ENCODE measurements around the gene CENPH.
A peak's percentile ranks its signal among the peaks of the same experiment; 100 is the strongest.
"Not testable (repeated sequence)": the region's sequence is repeated elsewhere in the genome, so short reads cannot be mapped to it uniquely, and the experiment has no call there.

The CENPH gene

GRCh38 chr5:69211200-69211599, 21.8 kb downstream of the CENPH start:
- DNase-seq = no peak

GRCh38 chr5:69212022-69212421, 22.6 kb downstream of the CENPH start:
- no peak for DNase-seq

DNA sequence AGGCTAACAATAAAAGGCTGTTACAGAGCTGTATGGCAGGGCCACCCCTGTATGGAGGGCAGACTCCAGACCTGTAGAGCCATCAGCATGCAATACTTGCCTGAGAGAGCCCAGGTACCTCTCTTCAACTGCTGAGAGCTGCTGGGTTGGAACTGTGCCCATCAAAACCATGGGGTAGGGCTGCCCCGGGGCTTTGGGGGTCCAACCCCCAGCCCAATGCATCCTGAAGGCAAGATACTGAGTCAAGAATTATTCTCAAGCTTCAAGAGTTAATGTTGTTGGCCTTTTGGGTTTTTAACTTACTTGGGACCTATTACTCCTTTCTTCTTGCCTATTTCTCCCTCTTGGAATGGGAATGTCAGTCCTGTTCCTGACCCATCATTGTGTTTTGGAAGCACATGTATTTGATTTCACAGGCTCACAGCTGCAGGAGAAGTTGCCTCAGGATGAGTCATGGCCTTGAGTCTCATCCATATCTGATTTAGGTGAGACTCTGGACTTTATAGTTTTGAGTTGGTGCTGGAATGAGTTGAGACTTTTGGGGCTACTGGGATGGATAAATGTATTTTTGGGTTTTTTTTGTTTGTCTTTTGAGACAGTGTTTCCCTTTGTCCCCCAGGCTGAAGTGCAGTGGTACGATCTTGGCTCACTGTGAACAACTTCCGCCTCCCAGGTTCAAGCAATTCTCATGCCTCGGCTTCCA, 24.3 kb downstream of the CENPH start:
- DNase-seq = no peak

DNA sequence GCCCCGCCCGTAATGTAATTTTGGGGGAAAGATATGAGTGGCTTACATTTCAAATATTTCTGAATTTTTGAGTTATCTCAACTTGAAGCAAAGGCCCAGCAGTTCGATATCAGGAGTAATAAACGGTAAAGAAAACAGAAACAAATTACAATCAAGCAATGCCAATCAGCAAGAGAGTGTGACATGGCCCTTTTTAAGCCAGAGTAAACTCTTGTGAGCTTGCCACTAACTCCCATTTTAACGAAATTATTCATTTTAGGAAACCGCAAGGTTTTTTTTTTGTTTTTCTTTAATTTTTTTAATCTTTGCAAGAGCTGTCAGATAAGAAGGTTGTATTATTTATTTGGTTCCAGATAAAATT, 27.7 kb downstream of the CENPH start:
- DNase-seq = no peak

GRCh38 chr5:69217548-69218526, 28.5 kb downstream of the CENPH start:
- DNase-seq = peak; percentile 83

- DNase-seq = no peak
Measured at GRCh38 chr5:69219939-69220338, 30.6 kb downstream of the CENPH start.

DNA sequence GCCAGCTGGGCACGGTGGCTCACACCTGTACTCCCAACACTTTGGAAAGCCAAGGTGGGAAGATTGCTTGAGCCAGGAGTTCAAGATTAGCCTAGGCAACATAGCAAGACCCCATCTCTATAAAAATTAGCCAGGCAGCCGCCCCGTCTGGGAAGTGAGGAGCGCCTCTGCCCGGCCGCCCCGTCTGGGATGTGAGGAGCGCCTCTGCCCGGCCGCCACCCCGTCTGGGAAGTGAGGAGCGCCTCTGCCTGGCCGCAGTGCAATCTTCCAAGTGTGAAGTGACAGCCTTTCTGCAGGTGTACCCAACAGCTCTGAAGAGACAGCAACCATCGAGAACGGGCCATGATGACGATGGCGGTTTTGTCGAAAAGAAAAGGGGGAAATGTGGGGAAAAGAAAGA, 31.0 kb downstream of the CENPH start:
- not testable (repeated sequence) for DNase-seq

- DNase-seq = not testable (repeated sequence)
Measured at GRCh38 chr5:69220833-69221232, 31.4 kb downstream of the CENPH start.

DNA sequence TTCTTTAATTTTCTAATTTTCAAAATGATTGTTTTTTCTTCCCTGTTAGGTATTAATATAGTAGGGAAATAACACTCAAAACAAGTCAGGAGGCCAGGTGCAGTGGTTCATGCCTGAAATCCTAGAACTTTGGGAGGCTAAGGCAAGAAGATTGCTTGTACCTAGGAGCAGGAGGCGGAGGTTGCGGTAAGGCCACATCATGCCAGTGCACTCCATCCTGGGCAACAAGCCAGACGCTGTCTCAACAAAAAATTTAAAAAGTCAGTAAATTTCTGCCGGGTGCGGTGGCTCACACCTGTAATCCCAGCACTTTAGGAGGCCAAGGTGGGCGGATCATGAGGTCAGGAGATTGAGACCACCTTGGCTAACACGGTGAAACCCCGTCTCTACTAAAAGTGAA, 35.1 kb downstream of the CENPH start:
- DNase-seq = no peak

DNA sequence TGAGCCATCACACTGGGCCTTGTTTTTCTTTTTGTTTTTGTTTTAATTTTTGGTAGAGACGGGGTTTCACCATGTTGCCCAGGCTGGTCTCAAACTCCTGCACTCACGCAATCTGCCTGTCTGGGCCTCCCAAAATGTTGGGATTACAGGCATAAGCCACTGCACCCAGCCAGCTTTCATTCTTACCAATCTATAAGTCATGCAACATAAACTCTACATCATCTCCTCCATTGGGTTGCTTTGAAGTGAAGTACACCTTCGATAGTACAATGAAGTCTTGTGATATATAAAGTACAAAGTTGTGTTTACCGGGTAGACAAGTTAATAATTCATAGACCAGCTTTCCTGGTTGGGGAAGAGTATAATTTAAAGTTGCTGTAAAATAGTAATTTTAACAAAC, 36.5 kb downstream of the CENPH start:
- DNase-seq = no peak

DNA sequence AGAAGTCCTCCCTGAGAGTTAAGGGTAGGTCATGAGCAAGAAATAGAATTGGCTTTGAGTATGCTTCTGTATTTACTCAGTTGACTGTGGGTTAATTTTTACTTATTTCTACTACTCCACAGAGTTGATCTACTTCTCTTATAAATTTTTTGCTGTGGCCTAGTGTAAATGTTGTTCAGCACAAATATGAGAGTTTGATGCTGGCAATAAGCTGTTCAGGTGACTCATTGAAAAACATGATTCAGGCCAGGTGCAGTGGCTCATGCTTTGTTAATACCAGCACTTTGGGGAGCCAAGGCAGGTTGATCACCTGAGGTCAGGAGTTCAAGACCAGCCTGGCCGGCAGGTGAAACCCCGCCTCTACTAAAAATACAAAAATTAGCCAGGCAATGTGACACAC, 40.8 kb downstream of the CENPH start:
- no peak for DNase-seq

DNA sequence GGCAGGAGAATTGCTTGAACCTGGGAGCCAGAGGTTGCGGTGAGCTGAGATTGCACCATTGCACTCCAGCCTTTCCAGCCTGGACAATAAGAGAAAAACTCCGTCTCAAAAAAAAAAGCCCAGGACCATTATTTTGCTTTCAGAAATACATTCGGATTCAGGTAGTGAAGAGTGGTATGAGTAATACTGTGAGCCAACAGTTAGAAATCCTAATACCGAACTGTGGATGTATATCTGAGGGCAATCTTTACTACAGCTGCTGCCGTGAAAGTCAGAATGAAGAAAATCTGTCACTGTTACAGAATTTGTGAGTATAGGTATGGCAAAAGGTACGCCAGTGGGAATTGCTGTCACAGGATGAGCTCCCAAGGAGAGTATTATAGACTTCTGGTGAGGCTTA, 41.9 kb downstream of the CENPH start:
- DNase-seq = no peak

- peak; percentile 4 for DNase-seq
Measured at GRCh38 chr5:69231851-69232250, 42.5 kb downstream of the CENPH start.

- peak; percentile 83 for DNase-seq
Measured at GRCh38 chr5:69234457-69235268, 45.3 kb downstream of the CENPH start, which contains the start of gene CDK7. Gene CDK7 (plus strand): TSS chr5:69234886. CDS start chr5:69234976, 90 bp downstream.

DNA sequence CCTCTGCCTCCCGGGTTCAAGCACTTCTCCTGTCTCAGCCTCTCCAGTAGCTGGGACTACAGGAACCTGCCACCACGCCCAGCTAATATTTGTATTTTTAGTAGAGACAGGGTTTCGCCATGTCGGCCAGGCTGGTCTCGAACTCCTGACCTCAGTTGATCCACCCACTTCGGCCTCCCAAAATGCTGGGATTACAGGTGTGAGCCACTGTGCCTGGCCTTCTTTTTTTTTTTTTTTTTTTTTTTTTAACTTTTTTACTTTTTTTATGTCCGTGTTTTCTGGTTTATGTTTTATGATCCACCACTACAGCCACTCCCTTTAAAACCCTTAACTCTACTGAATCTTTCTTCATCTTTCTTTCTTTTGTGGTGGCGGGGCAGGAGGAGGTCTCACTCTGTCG, 47.4 kb downstream of the CENPH start:
- not testable (repeated sequence) for DNase-seq

GRCh38 chr5:69237877-69238276, 48.5 kb downstream of the CENPH start:
- no peak for DNase-seq

GRCh38 chr5:69238760-69239251, 49.4 kb downstream of the CENPH start:
- peak; percentile 38 for DNase-seq

GRCh38 chr5:69242215-69242927, 53.0 kb downstream of the CENPH start:
- DNase-seq = no peak

DNA sequence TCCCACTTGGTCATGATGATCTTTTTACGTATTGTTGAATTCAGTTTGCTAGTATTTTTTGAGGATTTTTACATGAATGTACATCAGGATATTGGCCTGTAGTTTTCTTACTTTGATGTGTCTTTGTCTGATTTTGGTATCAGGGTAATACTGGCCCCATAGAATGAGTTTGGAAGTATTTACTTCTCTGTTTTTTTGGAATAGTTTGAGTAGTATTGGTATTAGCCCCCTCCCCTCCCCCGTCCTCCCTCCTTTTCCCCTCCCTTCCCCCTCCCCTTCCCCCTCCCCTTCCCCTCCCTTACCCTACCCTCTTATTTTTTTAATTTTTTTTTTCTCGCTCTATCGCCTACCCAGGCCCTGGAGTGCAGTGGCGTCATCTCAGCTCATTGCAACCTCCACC, 55.6 kb downstream of the CENPH start:
- no peak for DNase-seq

DNA sequence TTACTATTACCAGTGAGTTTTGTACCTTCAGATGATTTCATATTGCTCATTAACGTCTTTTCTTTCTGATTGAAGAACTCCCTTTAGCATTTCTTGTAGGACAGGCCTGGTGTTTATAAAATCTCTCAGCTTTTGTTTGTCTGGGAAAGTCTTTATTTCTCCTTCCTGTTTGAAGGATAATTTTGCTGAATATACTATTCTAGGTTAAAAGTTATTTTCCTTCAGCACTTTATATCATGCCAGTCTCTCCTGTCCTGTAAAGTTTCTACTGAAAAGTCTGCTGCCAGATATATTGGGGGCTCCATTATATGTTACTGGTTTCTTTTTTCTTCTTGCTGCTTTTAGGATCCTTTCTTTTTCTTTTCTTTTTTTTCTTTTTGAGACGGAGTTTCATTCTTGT, 58.6 kb downstream of the CENPH start:
- DNase-seq = no peak

DNA sequence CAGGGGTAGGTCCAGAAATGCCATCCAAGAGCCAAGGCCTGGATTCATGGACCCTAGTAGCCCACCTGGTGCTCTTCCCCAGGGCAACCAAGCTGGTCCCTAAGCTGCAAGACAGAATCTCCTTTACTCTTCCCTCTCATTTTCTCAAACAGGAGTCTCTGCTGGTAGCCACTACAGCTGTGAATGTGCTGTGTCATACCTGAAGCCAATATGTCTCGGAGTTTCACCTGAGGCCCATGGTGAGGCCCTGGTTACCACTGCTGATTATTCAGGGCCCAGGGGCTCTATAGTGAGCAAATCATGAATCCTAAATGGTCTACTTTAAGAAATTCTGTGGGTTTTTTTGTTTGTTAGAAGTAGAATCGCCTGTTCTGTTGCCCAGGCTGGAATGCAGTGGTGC, 61.2 kb downstream of the CENPH start:
- no peak for DNase-seq

DNA sequence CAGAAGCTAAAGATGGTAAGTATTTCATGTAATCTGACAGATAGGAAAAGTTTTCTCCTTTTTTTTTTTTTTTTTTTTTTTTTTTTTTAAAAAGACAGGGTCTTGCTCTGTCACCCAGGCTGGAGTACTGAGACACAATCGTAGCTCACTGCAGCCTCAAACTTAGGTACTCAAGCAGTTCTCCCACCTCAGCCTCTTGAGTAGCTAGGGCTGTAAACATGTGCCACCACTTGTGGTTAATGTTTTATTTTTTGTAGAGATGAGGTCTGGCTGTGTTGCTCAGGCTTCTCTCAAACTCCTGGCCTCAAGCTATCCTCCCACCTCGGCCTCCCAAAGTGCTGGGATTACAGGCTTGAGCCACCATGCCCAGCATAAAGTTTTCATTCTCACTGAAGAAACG, 63.1 kb downstream of the CENPH start:
- no peak for DNase-seq
